ENCODE data around the gene P4HB. TPM values are rescaled to one million over a fixed set of nuclear protein-coding genes. Genes with fewer than 3 reads are reported as not detected.

The P4HB gene
- total and polyA plus RNA-seq, 2 of the 4 experiments (the other 2 are of a cell fraction), result 599 to 932 TPM

DNA sequence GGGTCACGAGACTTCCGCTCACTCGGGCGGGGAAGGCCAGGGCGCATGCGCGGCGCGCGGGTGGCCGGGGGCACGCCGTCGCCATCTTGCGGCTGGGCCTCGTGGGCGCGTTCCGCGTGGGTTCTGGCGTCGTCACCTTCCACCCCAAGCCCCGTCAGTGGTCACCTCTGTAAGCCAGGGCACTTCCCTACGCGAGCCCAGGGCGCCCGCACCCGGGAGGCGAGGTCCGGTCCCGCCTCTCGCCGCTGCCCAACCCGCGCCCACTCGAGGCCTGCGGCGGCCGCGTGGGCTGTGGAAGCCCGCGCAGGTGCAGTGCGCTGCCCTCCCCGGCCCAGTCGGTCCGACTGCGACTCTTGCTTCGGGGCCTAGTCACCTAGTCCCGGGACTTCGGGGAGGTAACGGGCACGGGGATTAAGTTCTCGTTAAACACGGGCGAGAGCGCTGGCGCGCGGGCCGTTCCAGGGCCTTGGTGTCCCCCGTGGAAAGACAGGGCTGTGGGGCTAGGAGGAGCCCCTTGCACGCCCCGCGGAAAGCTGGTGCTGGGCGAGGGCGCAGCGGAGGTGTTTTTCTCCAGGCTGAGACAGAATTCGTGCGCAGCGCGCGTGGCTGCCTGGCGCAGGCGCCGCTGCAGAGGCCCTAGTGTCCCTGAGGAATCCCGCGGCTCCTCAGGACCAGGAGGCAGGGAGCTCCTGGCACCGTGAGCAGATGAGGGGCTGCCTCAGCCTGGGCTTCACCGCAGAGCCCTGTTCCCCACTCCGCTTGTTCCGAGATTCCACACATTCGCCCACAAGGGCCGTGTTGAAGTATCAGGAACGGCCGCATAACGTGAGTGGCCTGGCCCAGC is 11.3 kb upstream of the P4HB start:
- Histone ChIP-seq H3K4ac (ENCODE audit: low read depth, low read length) (peak overlapping the region; percentile 99), H2AFZ (replicated peaks; ENCODE audit: low read length, poor library complexity) (peak overlapping the region; percentile 99), H3K36me3 (ENCODE audit: control insufficient read depth, insufficient read depth, low read length) (peaks cover 24% of the 10 kb centered on the region), H2AK5ac (ENCODE audit: low read depth, low read length) (peak overlapping the region; percentile 100), H3K4me3 (ENCODE audit: insufficient read depth, low read depth, low read length) (peak overlapping the region; percentile 87), H3K9me3 (ENCODE audit: control insufficient read depth, insufficient read depth, low read length) (no peaks in the 10 kb centered on the region), H2BK120ac (ENCODE audit: low read depth, low read length) (peak overlapping the region; percentile 68), H3K14ac (replicated peaks; ENCODE audit: low read depth, low read length) (peak overlapping the region; percentile 98), H3K9ac (ENCODE audit: low read depth, low read length) (peak overlapping the region; percentile 97), H3K79me1 (ENCODE audit: low read depth in 1 of 2, low read length in 2 of 2) (peaks cover 5 to 58% of the 10 kb centered on the region in 2 experiments; a peak in 3 of 4 replicates), H3K27me3 (ENCODE audit: control insufficient read depth, insufficient read depth, low read length) (no peaks in the 10 kb centered on the region), H3K23ac (ENCODE audit: low read depth, low read length) (peak overlapping the region; percentile 99), H2BK5ac (ENCODE audit: low read depth, low read length, poor library complexity, severe bottlenecking) (peak overlapping the region; percentile 99), H3K56ac (ENCODE audit: extremely low read depth, insufficient read depth, low read length) (peak overlapping the region; percentile 91), H3K4me2 (ENCODE audit: low read depth, low read length) (peak overlapping the region; percentile 88), H3K27ac (ENCODE audit: insufficient read depth, low read length) (peak overlapping the region; percentile 99), H2AK9ac (replicated peaks; ENCODE audit: low read depth, low read length, poor library complexity) (peak overlapping the region; percentile 100), H3K9me1 (ENCODE audit: insufficient read depth, low read length) (peaks cover 8% of the 10 kb centered on the region; the same call in 1 of the 2 replicates), H4K5ac (ENCODE audit: low read depth, low read length) (peak overlapping the region; percentile 95), H2BK20ac (ENCODE audit: low read depth, low read length) (no peak overlapping the region), H4K8ac (ENCODE audit: low read depth in 2 of 2, low read length in 2 of 2) (peak overlapping the region; percentile 98 to 99), H2BK15ac (ENCODE audit: low read depth, low read length) (no peak overlapping the region; the same call in 2 of the 3 replicates), H3K4me1 (ENCODE audit: control insufficient read depth, insufficient read depth, low read length) (peaks cover 33% of the 10 kb centered on the region), H4K91ac (ENCODE audit: insufficient read depth, low read depth, low read length) (peak overlapping the region; percentile 98), H4K20me1 (ENCODE audit: insufficient read depth, low read length) (peaks cover 39% of the 10 kb centered on the region), H3K18ac (ENCODE audit: low read depth, low read length) (peak overlapping the region; percentile 85)
- POLR2A ChIA-PET (ENCODE audit: unreplicated experiment), result interaction anchor here (0.5 to 0.6 kb wide), 2 partner anchors 225 to 241 kb away, joined by 3 to 4 read pairs; no protein-coding TSS in a partner anchor
- intact Hi-C loops (cut with micrococcal nuclease) (loop anchor here (2.0 kb wide), 1 partner anchor 151 kb away; the partner anchor contains the start of genes CENPX and LRRC45), dilution Hi-C loops (cut with HindIII; ENCODE audit: low sequenced_read_pairs, unreplicated experiment) (no loop called here), in situ Hi-C loops (cut with MboI; ENCODE audit: low sequenced_read_pairs) (no loop called here)
- DNase-seq, result peak; percentile 83
- ATAC-seq (ENCODE audit: low read depth), result peak; percentile 4
- CTCF ChIA-PET, result interaction anchor here (0.5 kb wide), 1 partner anchor 78 kb away, joined by 3 read pairs; no protein-coding TSS in a partner anchor
- 2% methylated on average over 49 of the region's 86 CpGs; no CpG with 5 or more reads in 1 of the 2 experiments for WGBS, 2 experiments (ENCODE audit: extremely low coverage in 2 of 2, insufficient read length in 1 of 2)
- no TSS peak for BruUV-seq (replicated peaks)
- TF ChIP-seq CHD1 (IDR thresholded peaks at IDR 0.05; ENCODE audit: low read depth, low read length) (no peak), RFX5 (IDR thresholded peaks at IDR 0.05; ENCODE audit: low read depth, low read length) (no peak), POLR2A (IDR thresholded peaks at IDR 0.05; ENCODE audit: low read depth, low read length) (peak; percentile 4; the same call in 1 of the 2 replicates), FOS (IDR thresholded peaks at IDR 0.05; ENCODE audit: low read depth, low read length) (no peak), MXI1 (IDR thresholded peaks at IDR 0.05; ENCODE audit: borderline replicate concordance, low read depth, low read length) (peak; percentile 88; the same call in 1 of the 2 replicates), NFE2L2 (IDR thresholded peaks at IDR 0.05; ENCODE audit: low read depth, low read length) (no peak), BHLHE40 (IDR thresholded peaks at IDR 0.05; ENCODE audit: low read depth, low read length) (peak; percentile 98), RCOR1 (IDR thresholded peaks at IDR 0.05; ENCODE audit: insufficient replicate concordance, low read length) (no peak), MAFK (IDR thresholded peaks at IDR 0.05; ENCODE audit: low read depth, low read length) (no peak), RAD21 (IDR thresholded peaks at IDR 0.05; ENCODE audit: low read length) (no peak)
- TF ChIP-seq, protein P1, sequence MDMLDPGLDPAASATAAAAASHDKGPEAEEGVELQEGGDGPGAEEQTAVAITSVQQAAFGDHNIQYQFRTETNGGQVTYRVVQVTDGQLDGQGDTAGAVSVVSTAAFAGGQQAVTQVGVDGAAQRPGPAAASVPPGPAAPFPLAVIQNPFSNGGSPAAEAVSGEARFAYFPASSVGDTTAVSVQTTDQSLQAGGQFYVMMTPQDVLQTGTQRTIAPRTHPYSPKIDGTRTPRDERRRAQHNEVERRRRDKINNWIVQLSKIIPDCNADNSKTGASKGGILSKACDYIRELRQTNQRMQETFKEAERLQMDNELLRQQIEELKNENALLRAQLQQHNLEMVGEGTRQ (IDR thresholded peaks at IDR 0.05; ENCODE audit: low read depth, low read length), result peak; percentile 80
- TF ChIP-seq, protein P2, sequence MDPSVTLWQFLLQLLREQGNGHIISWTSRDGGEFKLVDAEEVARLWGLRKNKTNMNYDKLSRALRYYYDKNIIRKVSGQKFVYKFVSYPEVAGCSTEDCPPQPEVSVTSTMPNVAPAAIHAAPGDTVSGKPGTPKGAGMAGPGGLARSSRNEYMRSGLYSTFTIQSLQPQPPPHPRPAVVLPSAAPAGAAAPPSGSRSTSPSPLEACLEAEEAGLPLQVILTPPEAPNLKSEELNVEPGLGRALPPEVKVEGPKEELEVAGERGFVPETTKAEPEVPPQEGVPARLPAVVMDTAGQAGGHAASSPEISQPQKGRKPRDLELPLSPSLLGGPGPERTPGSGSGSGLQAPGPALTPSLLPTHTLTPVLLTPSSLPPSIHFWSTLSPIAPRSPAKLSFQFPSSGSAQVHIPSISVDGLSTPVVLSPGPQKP (IDR thresholded peaks at IDR 0.05; ENCODE audit: borderline replicate concordance, low read depth, low read length), result no peak
- TF ChIP-seq, protein P3, sequence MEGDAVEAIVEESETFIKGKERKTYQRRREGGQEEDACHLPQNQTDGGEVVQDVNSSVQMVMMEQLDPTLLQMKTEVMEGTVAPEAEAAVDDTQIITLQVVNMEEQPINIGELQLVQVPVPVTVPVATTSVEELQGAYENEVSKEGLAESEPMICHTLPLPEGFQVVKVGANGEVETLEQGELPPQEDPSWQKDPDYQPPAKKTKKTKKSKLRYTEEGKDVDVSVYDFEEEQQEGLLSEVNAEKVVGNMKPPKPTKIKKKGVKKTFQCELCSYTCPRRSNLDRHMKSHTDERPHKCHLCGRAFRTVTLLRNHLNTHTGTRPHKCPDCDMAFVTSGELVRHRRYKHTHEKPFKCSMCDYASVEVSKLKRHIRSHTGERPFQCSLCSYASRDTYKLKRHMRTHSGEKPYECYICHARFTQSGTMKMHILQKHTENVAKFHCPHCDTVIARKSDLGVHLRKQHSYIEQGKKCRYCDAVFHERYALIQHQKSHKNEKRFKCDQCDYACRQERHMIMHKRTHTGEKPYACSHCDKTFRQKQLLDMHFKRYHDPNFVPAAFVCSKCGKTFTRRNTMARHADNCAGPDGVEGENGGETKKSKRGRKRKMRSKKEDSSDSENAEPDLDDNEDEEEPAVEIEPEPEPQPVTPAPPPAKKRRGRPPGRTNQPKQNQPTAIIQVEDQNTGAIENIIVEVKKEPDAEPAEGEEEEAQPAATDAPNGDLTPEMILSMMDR (conservative IDR thresholded peaks at IDR 0.05; ENCODE audit: low read depth, low read length), result peak; percentile 30; the same call in 1 of the 2 replicates
